ENCODE data around the gene CERS6. TPM values are rescaled to one million over a fixed set of nuclear protein-coding genes. Genes with fewer than 3 reads are reported as not detected.

CERS6 gene
- total RNA-seq, 4 donors from 2014 or later, result 45.0 to 61.2 (median 56.4) TPM

GRCh38 chr2:168521053-168521741 lies 65.1 kb downstream of the CERS6 start:
- TF ChIP-seq POLR2AphosphoS5 (IDR thresholded peaks at IDR 0.05), result no peak
- TF ChIP-seq POLR2A (IDR thresholded peaks at IDR 0.05), result no peak
- TF ChIP-seq CTCF (IDR thresholded peaks at IDR 0.05), result no peak
- no peak for TF ChIP-seq EP300 (IDR thresholded peaks at IDR 0.05)
- Histone ChIP-seq H3K4me3 (no peak overlapping the region), H3K27ac (peak overlapping the region in 2 of 4 donors; percentile 28 to 30), H3K36me3 (no peaks in the 10 kb centered on the region), H3K27me3 (no peaks in the 10 kb centered on the region), H3K4me1 (peaks cover 4 to 83% (median 23%) of the 10 kb centered on the region in 3 donors), H3K9me3 (no peaks in the 10 kb centered on the region)
- peak; percentile 40 for ATAC-seq
- WGBS, 2 donors (ENCODE audit: low coverage in 1 of 2), result 49 to 72% methylated on average over 3 to 6 of the region's 6 CpGs

GRCh38 chr2:168522446-168522845 lies 66.4 kb downstream of the CERS6 start:
- Histone ChIP-seq H3K4me1 (peaks cover 4 to 84% (median 26%) of the 10 kb centered on the region in 3 donors), H3K27ac (no peak overlapping the region), H3K36me3 (no peaks in the 10 kb centered on the region), H3K4me3 (no peak overlapping the region), H3K9me3 (no peaks in the 10 kb centered on the region), H3K27me3 (no peaks in the 10 kb centered on the region)
- TF ChIP-seq EP300 (IDR thresholded peaks at IDR 0.05) (no peak), POLR2AphosphoS5 (IDR thresholded peaks at IDR 0.05) (no peak), CTCF (IDR thresholded peaks at IDR 0.05) (no peak), POLR2A (IDR thresholded peaks at IDR 0.05) (no peak)
- no peak for ATAC-seq
- 92 to 96% methylated on average over 1 to 2 of the region's 2 CpGs for WGBS, 2 donors (ENCODE audit: low coverage in 1 of 2)

GRCh38 chr2:168524005-168524404 lies 67.9 kb downstream of the CERS6 start:
- 76 to 87% methylated on average over 2 of the region's 2 CpGs for WGBS, 2 donors (ENCODE audit: low coverage in 1 of 2)
- H3K36me3 ChIP-seq, result no peaks in the 10 kb centered on the region

GRCh38 chr2:168525020-168525419 lies 68.9 kb downstream of the CERS6 start:
- Histone ChIP-seq H3K36me3 (no peaks in the 10 kb centered on the region), H3K27me3 (no peaks in the 10 kb centered on the region), H3K9me3 (no peaks in the 10 kb centered on the region), H3K4me1 (peaks cover 12 to 94% (median 29%) of the 10 kb centered on the region in 3 donors), H3K4me3 (no peak overlapping the region), H3K27ac (no peak overlapping the region)
- no peak for ATAC-seq
- 100% methylated on average over 3 of the region's 3 CpGs; no CpG with 5 or more reads in 1 of the 2 donors for WGBS, 2 donors (ENCODE audit: low coverage in 1 of 2)
- TF ChIP-seq POLR2A (IDR thresholded peaks at IDR 0.05) (no peak), EP300 (IDR thresholded peaks at IDR 0.05) (no peak), CTCF (IDR thresholded peaks at IDR 0.05) (no peak), POLR2AphosphoS5 (IDR thresholded peaks at IDR 0.05) (no peak)

More at GRCh38 chr2:168524005-168524404, 67.9 kb downstream of the CERS6 start:
- no peak for ATAC-seq
- no peaks in the 10 kb centered on the region for H3K27me3 ChIP-seq
- no peak overlapping the region for H3K4me3 ChIP-seq
- H3K4me1 ChIP-seq, result peaks cover 9 to 84% (median 29%) of the 10 kb centered on the region in 3 donors
- H3K9me3 ChIP-seq, result no peaks in the 10 kb centered on the region
- H3K27ac ChIP-seq, result no peak overlapping the region
- TF ChIP-seq POLR2A (IDR thresholded peaks at IDR 0.05), result no peak

GRCh38 chr2:168525716-168526446 lies 69.8 kb downstream of the CERS6 start:
- no peak overlapping the region for H3K4me3 ChIP-seq
- 40% methylated on average over 1 of the region's 1 CpG; no CpG with 5 or more reads in 1 of the 2 donors for WGBS, 2 donors (ENCODE audit: low coverage in 1 of 2)
- no peaks in the 10 kb centered on the region for H3K9me3 ChIP-seq
- H3K27me3 ChIP-seq, result no peaks in the 10 kb centered on the region
- H3K36me3 ChIP-seq, result no peaks in the 10 kb centered on the region
- no peak for ATAC-seq
- H3K4me1 ChIP-seq, result peaks cover 18 to 100% (median 29%) of the 10 kb centered on the region in 3 donors
- peak overlapping the region; percentile 20 to 77 (median 72) for H3K27ac ChIP-seq
- TF ChIP-seq EP300 (IDR thresholded peaks at IDR 0.05), result no peak
- TF ChIP-seq POLR2AphosphoS5 (IDR thresholded peaks at IDR 0.05), result no peak
- no peak for TF ChIP-seq CTCF (IDR thresholded peaks at IDR 0.05)
- TF ChIP-seq POLR2A (IDR thresholded peaks at IDR 0.05), result no peak
